Stomach smooth muscle (tissue), 2 donors: Measurements from ENCODE around the gene SLC6A8.

Experiments
- H3K27ac ChIP-seq: one replicate; pipeline ENCODE4 v1.7.0; 2013; ENCODE audit warnings: mild to moderate bottlenecking, low read length, inconsistent platforms
- H3K27me3 ChIP-seq, 2 donors: one replicate each; pipeline ENCODE4 v1.7.0; 2013; ENCODE audit warnings: low read length in 2 of 2; ENCODE audit not compliant: insufficient read depth in 2 of 2, control insufficient read depth in 1 of 2
- H3K36me3 ChIP-seq, 2 donors: one replicate each; pipeline ENCODE4 v1.7.0; 2013; ENCODE audit warnings: low read length in 2 of 2; ENCODE audit not compliant: control insufficient read depth in 2 of 2, insufficient read depth in 2 of 2
- H3K4me1 ChIP-seq: one replicate; pipeline ENCODE4 v1.7.0; 2013; ENCODE audit warnings: low read length; ENCODE audit not compliant: control insufficient read depth, insufficient read depth
- H3K4me3 ChIP-seq, 2 donors: one replicate each; pipeline ENCODE4 v1.7.0; 2013; ENCODE audit warnings: low read length in 2 of 2
- H3K9ac ChIP-seq, 2 donors: one replicate each; pipeline ENCODE4 v1.7.0; 2013; ENCODE audit warnings: low read length in 2 of 2, mild to moderate bottlenecking in 1 of 2
- H3K9me3 ChIP-seq, 2 donors: one replicate each; pipeline ENCODE4 v1.7.0; 2013; ENCODE audit warnings: low read length in 2 of 2; ENCODE audit not compliant: control insufficient read depth in 2 of 2
- donor health status: healthy.
- donor health status: Pancreatic carcinoma.

Gene SLC6A8

DNA sequence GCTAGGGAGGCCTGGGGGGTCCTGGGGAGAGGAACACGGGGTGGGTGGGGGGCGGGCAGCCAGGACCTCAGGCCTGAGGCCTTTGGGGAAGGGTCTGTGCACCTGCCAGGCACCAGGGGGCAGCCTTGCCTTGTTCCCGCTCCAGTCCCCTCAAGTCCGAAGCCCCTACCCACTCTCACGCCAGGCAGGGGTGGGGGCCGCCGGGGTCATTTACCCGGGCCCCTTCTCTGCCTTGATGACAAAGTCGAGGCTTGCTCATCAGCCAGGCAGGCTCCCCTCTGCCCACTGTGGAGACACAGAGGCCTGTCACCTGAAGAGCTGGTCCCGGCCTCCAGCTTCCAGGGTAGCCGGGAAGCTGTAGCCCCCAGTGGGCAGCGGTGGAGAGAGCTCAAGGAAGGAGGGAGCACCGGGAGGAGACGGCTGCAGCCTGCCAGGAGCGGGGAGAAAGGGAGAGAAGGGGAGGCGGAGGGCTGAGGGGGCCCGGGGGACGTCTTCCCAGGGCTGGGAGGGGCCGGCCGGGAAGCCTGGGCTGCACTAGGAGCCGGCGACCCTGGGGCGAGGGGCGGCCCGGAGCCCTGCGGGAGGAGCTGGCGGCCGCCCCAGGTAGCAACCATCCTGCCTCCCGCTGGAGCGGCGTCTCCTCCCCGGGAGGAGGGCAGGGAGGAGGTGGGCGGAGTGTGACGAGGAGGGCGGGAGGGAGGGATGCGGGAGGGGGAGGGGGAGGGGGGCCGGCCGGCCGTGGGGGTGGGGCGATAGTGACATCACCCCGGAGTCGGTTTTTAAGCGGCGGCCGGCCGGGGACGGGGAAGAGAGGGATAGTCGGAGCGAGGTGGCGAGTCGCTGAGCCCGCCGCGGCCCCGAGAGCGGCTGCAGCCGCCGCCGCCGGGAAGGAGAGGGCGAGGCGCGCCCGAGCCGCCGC lies at the start of gene SLC6A8:
SLC6A8 (plus strand) TSS at position 806 of the 919 bp plus-strand sequence. CDS start 649 bp downstream, outside the sequence.
- H3K9ac ChIP-seq = peak within 1 kb of the TSS; percentile 36 to 51
- H3K9me3 ChIP-seq = no peaks in the 10 kb centered on the region
- H3K4me1 ChIP-seq = peaks cover 19% of the 10 kb centered on the region
- peaks cover 0 to 2% of the 10 kb centered on the region in 2 donors for H3K27me3 ChIP-seq
- H3K4me3 ChIP-seq = peak within 1 kb of the TSS; percentile 19 to 66
- H3K27ac ChIP-seq = peak within 1 kb of the TSS; percentile 24
- H3K36me3 ChIP-seq = no peaks in the 10 kb centered on the region

DNA sequence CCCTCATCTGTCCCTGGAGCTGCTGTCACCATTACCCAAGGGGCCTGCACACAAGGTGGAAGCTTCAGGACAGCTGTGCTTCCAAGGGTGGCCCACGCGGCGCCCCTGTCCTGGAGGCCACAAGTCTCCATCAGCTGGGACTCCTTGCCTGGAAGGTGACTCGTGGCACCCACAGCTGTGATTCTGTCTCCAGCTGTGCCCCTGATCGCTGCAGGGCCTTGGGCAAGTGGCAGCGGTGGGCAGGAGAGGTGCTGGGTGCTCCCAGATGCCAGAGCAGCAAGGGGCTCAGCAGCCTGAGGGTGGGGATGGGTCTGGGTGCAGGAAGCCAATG lies 49.7 kb upstream of the SLC6A8 start:
- H3K4me3 ChIP-seq = no peak overlapping the region
- H3K4me1 ChIP-seq = peaks cover 2% of the 10 kb centered on the region
- H3K27ac ChIP-seq = no peak overlapping the region
- peaks cover 8 to 24% of the 10 kb centered on the region in 2 donors for H3K27me3 ChIP-seq
- no peak overlapping the region for H3K9ac ChIP-seq
- no peaks in the 10 kb centered on the region for H3K9me3 ChIP-seq
- H3K36me3 ChIP-seq = no peaks in the 10 kb centered on the region

DNA sequence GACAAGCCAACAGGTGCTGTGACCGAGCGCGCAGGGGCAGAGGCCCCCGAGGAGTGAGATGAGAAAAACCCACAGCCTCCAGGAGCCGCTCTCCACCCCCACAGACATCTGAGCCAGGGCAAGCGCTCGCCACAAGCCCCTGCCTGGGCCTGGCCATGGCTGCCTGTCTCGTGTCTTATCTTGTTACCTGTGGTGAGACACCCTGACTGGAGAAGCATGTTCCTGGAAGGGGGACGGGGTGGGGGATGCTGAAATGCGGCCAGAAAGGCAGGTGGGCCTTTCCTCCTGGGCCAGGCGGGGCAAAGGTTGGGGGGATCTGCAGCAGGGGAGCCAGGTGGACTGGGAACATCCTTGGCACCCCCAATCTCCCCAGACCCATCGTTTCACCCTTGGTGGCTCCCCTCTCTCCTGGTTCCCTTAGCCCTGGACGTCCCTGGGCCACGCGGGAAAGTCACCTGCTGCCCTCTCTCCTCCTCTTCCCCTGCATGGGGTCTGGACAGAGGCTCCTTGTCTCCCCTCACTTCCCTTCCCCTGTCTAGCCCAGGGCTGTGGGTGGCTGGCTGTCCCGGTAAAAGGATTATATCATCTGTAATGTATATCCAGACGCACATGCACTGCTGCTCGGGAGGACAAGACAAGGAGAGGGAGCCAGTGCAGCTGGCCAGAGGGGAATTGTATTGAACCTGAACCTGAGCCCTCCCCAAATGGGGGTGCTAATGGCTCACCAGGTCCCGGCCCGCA lies 49.1 kb upstream of the SLC6A8 start:
- H3K36me3 ChIP-seq = no peaks in the 10 kb centered on the region
- H3K27me3 ChIP-seq = peaks cover 14 to 27% of the 10 kb centered on the region in 2 donors
- no peak overlapping the region for H3K27ac ChIP-seq
- no peaks in the 10 kb centered on the region for H3K9me3 ChIP-seq
- H3K9ac ChIP-seq = no peak overlapping the region
- H3K4me1 ChIP-seq = peaks cover 4% of the 10 kb centered on the region
- no peak overlapping the region for H3K4me3 ChIP-seq

DNA sequence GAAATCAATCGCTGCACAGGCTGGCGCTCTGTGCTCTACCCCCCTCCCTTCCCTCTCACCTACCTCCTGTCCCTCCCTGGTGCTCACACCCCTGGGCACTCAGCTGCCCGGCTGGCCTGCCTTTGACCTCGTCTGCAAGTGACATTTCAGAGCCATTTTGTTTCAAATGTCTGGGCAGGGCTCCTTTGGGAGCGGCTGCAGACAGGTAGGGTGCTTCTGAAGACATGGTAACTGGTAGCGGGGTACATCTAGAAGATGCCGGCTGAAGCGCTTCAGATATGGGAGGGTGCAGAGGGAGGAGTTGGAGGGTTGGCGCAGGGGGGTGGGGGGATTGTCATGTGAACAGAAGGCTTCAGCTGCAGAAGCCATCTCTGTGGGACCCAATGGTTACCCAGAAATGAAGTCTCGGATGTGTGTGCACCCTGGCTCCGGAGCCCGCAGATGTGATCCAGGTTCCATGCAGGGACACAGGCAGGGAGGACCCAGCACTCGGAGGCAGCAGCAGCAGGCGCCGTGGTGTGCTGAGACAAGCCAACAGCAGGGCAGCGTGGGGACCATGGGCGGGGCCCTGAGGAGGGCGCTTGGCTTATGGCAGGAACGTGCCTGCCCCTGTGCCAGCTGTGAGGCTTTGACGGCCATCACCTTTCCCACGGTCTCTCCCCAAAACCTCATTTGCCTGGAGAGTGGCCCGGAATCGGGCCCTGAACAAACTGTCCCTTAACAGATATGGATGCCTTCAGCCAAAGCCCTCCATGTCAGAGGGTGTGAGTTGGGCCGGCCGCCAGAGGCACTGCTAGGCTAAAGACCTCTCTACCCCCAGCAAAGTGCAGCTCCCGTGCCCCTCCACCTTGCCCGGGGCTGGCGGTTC lies 48.3 kb upstream of the SLC6A8 start:
- Histone ChIP-seq H3K27me3 (peaks cover 18 to 25% of the 10 kb centered on the region in 2 donors), H3K27ac (no peak overlapping the region)

DNA sequence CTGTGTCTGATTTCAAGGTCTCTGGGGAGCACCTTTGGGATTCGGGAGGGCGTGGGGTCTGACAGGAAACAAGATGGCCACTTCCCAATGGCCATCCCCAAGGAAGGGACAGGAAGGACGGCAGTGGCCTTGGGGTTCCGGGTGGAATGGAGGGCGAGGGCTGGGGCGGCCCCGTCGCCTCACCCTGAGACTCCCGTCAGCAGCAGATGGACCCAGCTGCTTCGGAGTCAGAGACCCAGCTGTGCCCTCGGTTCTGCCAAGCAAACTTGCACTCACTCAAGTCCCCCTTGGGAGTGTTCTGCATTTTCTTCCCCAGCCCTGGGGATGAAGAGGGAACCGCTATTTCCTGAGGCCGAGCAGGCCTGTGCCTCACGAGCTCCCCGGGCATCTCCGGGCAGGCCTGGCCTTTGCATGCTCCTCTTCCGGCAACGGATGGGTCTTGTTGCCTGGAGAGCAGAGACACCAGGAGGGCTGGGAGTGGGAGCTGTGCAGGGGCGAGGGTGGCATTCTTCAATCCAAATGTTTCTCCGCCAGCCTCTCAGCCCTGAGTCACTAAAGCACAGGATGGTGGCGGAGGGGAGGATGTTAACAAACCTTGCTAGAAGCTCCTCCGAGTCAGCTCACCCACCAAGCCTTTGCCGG lies 47.6 kb upstream of the SLC6A8 start:
- H3K36me3 ChIP-seq = no peaks in the 10 kb centered on the region
- no peak overlapping the region for H3K4me3 ChIP-seq
- H3K9ac ChIP-seq = no peak overlapping the region
- no peaks in the 10 kb centered on the region for H3K9me3 ChIP-seq
- peaks cover 22 to 32% of the 10 kb centered on the region in 2 donors for H3K27me3 ChIP-seq
- H3K4me1 ChIP-seq = peaks cover 13% of the 10 kb centered on the region
- no peak overlapping the region for H3K27ac ChIP-seq

More for the DNA sequence above, 48.3 kb upstream of the SLC6A8 start:
- Histone ChIP-seq H3K9me3 (no peaks in the 10 kb centered on the region), H3K36me3 (no peaks in the 10 kb centered on the region), H3K4me1 (peaks cover 10% of the 10 kb centered on the region), H3K4me3 (no peak overlapping the region), H3K9ac (no peak overlapping the region)

DNA sequence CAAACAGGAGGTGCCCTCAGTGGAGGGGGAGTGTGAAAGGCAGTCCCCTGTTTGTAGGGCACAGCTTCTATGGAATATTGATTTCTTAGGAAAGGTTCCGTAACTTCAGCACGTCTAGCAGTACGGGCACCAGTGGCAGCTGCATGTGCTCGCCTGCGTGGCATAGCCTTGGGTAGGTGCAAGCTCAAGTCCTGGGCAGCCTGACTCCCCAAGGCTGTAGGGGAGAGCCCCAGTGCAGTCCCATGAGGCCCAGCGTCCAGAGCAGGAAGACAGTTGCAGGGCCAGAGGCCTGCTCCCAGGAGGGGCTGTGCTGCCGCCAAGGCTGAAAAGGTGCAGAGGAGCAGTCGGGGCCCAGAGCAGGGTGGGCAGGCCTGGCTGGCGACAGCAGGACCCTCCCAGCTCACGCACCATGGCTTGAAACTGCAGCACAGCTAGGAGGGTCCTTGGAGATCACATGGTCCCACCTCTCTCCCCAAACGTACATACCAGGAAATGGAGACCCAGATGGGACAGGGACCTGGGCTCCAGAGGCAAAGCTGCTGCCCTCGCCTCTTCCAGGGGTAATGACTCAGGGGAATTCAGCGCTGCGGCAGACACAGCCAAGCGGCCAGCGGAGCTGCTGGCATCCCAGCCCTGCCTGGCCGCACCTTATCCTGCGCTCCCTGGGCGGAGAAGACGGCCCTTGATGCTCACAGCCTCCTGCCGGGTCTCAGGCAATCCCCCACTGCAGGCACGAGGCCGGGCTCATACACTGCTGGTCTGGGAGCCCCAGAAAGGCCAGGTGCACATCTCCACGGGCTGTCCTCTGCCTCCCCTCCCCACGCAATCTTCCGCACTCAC lies 46.8 kb upstream of the SLC6A8 start:
- Histone ChIP-seq H3K4me1 (peaks cover 13% of the 10 kb centered on the region), H3K27ac (no peak overlapping the region), H3K27me3 (peaks cover 30 to 38% of the 10 kb centered on the region in 2 donors)

DNA sequence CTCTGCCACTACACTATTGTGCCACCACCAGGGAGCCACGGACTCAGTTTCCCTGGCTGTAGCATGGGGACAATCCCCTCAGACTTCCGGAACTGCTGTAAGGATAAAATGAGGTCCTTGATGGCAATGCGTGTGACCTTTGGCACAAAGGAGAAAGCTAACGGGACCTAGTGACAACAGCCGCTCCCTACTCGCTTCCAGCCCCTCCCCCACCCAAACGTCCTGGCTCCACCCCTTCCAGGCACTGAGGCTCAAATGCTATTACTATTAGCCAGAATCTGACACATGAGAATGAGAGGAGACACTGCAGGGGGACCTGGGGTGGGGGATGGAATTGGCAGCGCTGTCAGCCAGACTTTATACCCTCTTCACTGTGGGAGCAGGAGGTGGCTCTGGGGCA lies 46.1 kb upstream of the SLC6A8 start:
- Histone ChIP-seq H3K9ac (no peak overlapping the region), H3K4me1 (peaks cover 13% of the 10 kb centered on the region), H3K4me3 (no peak overlapping the region), H3K27me3 (peaks cover 36 to 45% of the 10 kb centered on the region in 2 donors), H3K27ac (no peak overlapping the region), H3K9me3 (no peaks in the 10 kb centered on the region), H3K36me3 (no peaks in the 10 kb centered on the region)

More for the DNA sequence above, 46.8 kb upstream of the SLC6A8 start:
- H3K9ac ChIP-seq = no peak overlapping the region
- no peaks in the 10 kb centered on the region for H3K36me3 ChIP-seq
- H3K4me3 ChIP-seq = no peak overlapping the region
- no peaks in the 10 kb centered on the region for H3K9me3 ChIP-seq

DNA sequence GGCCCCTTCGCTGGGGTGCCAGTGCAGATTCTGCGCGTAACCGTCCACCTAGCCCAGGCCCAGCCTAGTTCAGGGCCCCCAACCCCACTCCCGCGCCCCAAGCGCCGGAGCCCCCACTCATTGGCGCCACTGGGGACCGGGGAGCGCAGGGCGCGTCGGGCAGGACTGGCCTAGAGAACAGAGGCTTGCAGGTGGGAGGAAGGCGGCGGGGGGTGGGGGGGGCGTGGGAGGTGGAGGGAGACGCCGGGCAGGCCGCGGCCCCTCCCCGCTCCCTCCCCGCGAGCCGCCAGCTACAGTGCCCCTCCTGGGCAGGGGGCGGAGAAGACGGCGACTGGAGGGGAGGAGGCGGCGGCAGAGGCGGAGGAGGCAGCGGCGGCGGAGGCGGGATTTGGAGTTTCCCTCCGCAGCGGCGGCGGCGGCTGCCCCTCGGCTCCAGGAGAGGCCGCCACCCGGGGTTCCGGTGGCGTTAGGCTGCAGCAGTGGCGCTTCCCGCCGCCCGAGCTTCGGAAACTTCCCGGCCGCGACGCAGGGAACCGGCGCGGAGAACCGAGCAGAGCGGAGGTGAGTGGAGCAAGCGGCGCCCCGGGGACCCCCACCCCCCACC lies 45.6 kb upstream of the SLC6A8 start:
- Histone ChIP-seq H3K4me3 (no peak overlapping the region), H3K27me3 (peaks cover 36 to 47% of the 10 kb centered on the region in 2 donors), H3K9ac (no peak overlapping the region), H3K9me3 (no peaks in the 10 kb centered on the region), H3K36me3 (no peaks in the 10 kb centered on the region), H3K27ac (no peak overlapping the region), H3K4me1 (peaks cover 13% of the 10 kb centered on the region)

DNA sequence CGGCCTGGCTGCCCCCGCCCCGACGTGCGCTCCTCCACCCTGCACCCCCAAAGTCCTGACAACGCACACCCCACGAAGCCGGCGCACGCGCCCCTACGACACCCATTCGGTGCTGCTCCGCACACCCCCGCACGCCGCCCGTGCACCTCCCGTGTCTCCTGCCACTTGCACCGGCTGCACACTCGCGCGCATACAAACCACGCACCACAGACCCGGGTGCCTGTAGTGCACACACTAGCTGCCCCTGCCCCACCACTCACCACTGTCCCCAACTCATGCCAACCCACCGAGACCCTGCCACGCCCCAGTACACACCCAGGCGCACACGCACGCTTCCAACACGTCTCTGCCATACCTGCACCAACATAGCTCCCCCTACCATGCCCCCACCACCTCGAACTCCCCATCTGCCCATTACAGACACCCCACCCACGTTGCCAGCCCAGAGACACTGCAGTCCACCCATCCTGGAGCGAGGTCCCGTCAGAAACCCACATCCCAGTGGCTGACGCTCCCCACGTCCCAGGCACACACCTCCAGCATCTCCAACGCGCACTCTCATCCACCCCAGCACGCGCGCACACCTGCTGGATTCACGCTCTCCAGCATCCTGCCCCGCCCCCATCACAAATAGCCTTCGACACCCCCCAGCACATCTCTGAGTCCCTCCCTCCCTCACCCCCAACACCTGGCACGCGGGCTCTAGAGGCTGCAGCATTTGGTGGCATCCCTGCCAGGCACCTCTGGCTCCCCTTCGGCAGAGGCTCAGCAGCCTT lies 44.9 kb upstream of the SLC6A8 start:
- no peak overlapping the region for H3K4me3 ChIP-seq
- no peaks in the 10 kb centered on the region for H3K36me3 ChIP-seq
- H3K9ac ChIP-seq = no peak overlapping the region
- H3K4me1 ChIP-seq = peaks cover 17% of the 10 kb centered on the region
- H3K27me3 ChIP-seq = peaks cover 42 to 52% of the 10 kb centered on the region in 2 donors
- no peak overlapping the region for H3K27ac ChIP-seq
- H3K9me3 ChIP-seq = no peaks in the 10 kb centered on the region
